ENCODE measurements around the gene CDH4.

DNA sequence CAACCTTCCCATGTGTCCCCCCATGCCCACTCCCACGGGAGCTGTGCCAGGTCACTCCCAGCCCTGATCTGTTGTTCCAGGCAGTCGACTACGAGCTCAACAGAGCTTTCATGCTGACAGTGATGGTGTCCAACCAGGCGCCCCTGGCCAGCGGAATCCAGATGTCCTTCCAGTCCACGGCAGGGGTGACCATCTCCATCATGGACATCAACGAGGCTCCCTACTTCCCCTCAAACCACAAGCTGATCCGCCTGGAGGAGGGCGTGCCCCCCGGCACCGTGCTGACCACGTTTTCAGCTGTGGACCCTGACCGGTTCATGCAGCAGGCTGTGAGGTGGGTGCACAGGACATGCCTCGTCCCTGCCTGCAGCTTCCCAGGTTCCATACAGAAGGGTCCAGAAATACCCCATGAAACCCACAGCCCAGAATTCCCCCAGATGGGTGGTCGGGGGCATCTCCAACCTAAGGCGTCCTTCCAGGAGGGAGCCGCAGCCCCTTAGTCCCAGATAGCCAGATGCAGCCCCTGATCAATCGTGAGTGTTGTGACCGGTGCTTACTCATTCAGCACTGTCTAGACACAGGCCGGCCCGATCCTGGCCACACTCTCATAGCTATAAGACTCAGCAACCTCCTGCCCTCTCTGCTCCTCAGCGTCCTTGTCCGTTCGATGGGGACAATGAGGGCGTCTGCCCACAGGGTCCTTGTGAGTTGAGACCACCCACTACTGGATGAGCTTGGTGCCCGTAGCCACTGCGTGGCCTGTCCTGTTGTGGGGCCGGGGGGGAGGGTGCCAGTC is 671.5 kb downstream of the CDH4 start:
- no peak for TF ChIP-seq TBP (IDR thresholded peaks at IDR 0.05; ENCODE audit: low read depth, low read length)
- TF ChIP-seq, protein P1, sequence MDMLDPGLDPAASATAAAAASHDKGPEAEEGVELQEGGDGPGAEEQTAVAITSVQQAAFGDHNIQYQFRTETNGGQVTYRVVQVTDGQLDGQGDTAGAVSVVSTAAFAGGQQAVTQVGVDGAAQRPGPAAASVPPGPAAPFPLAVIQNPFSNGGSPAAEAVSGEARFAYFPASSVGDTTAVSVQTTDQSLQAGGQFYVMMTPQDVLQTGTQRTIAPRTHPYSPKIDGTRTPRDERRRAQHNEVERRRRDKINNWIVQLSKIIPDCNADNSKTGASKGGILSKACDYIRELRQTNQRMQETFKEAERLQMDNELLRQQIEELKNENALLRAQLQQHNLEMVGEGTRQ (IDR thresholded peaks at IDR 0.05; ENCODE audit: low read length), result no peak
- TF ChIP-seq EZH2 (IDR thresholded peaks at IDR 0.05; ENCODE audit: low read depth, low read length, severe bottlenecking), result no peak
- TF ChIP-seq CREB1 (IDR thresholded peaks at IDR 0.05), result no peak
- TF ChIP-seq, protein P2, sequence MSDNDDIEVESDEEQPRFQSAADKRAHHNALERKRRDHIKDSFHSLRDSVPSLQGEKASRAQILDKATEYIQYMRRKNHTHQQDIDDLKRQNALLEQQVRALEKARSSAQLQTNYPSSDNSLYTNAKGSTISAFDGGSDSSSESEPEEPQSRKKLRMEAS (IDR thresholded peaks at IDR 0.05), result no peak
- no peak for TF ChIP-seq POLR2A (IDR thresholded peaks at IDR 0.05; ENCODE audit: control extremely low read depth in 1 of 2, low read depth in 2 of 2, low read length in 2 of 2)
- no peak for TF ChIP-seq TAF7 (optimal IDR thresholded peaks at IDR 0.05; ENCODE audit: borderline replicate concordance, low read depth, low read length)
- TF ChIP-seq, protein P3, sequence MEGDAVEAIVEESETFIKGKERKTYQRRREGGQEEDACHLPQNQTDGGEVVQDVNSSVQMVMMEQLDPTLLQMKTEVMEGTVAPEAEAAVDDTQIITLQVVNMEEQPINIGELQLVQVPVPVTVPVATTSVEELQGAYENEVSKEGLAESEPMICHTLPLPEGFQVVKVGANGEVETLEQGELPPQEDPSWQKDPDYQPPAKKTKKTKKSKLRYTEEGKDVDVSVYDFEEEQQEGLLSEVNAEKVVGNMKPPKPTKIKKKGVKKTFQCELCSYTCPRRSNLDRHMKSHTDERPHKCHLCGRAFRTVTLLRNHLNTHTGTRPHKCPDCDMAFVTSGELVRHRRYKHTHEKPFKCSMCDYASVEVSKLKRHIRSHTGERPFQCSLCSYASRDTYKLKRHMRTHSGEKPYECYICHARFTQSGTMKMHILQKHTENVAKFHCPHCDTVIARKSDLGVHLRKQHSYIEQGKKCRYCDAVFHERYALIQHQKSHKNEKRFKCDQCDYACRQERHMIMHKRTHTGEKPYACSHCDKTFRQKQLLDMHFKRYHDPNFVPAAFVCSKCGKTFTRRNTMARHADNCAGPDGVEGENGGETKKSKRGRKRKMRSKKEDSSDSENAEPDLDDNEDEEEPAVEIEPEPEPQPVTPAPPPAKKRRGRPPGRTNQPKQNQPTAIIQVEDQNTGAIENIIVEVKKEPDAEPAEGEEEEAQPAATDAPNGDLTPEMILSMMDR (IDR thresholded peaks at IDR 0.05; ENCODE audit: control extremely low read depth in 1 of 3, insufficient read depth in 1 of 3, low read depth in 1 of 3, low read length in 3 of 3), result no peak
- TF ChIP-seq RFX5 (IDR thresholded peaks at IDR 0.05; ENCODE audit: borderline replicate concordance, low read depth, low read length), result no peak
- no peak for TF ChIP-seq EP300 (IDR thresholded peaks at IDR 0.05; ENCODE audit: borderline replicate concordance in 1 of 2, low read depth in 2 of 2, low read length in 2 of 2)
- no peak for TF ChIP-seq POLR2AphosphoS5 (IDR thresholded peaks at IDR 0.05; ENCODE audit: low read depth, low read length)
- no peak for TF ChIP-seq YY1 (IDR thresholded peaks at IDR 0.05; ENCODE audit: low read depth, low read length)

Measured in H1 (cell line).